ENCODE results near the gene RIPPLY2. TPM values are rescaled to one million over a fixed set of nuclear protein-coding genes. Genes with fewer than 3 reads are reported as not detected.
"Not testable (repeated sequence)": the region's sequence is repeated elsewhere in the genome, so short reads cannot be mapped to it uniquely, and the experiment has no call there.

RIPPLY2 gene
- total RNA-seq, 4 donors from 2014 or later, result not detected

GRCh38 chr6:83890520-83890919 lies 37.4 kb downstream of the RIPPLY2 start:
- no peak for DNase-seq (ENCODE audit: low spot score in 2 of 2)
- Histone ChIP-seq H3K36me3 (no peaks in the 10 kb centered on the region), H3K4me1 (no peaks in the 10 kb centered on the region), H3K4me3 (no peak overlapping the region), H3K9me3 (no peaks in the 10 kb centered on the region), H3K27ac (no peak overlapping the region), H3K27me3 (no peaks in the 10 kb centered on the region)
- no peak for TF ChIP-seq EP300 (IDR thresholded peaks at IDR 0.05)
- TF ChIP-seq POLR2A (IDR thresholded peaks at IDR 0.05), result no peak
- no peak for TF ChIP-seq CTCF (IDR thresholded peaks at IDR 0.05)
- no peak for TF ChIP-seq POLR2AphosphoS5 (IDR thresholded peaks at IDR 0.05)
- WGBS, result 96% methylated on average over 4 of the region's 4 CpGs

- Histone ChIP-seq H3K27ac (no peak overlapping the region), H3K4me1 (no peaks in the 10 kb centered on the region), H3K36me3 (no peaks in the 10 kb centered on the region), H3K4me3 (no peak overlapping the region), H3K9me3 (no peaks in the 10 kb centered on the region), H3K27me3 (no peaks in the 10 kb centered on the region)
- WGBS, result 90% methylated on average over 4 of the region's 4 CpGs
- no peak for TF ChIP-seq CTCF (IDR thresholded peaks at IDR 0.05)
- no peak for TF ChIP-seq POLR2AphosphoS5 (IDR thresholded peaks at IDR 0.05)
- TF ChIP-seq EP300 (IDR thresholded peaks at IDR 0.05), result no peak
- no peak for TF ChIP-seq POLR2A (IDR thresholded peaks at IDR 0.05)
- DNase-seq (ENCODE audit: low spot score in 2 of 2), result no peak
These were observed 38.4 kb downstream of the RIPPLY2 start for GRCh38 chr6:83891586-83891985.

- TF ChIP-seq CTCF (IDR thresholded peaks at IDR 0.05) (no peak), POLR2A (IDR thresholded peaks at IDR 0.05) (no peak), POLR2AphosphoS5 (IDR thresholded peaks at IDR 0.05) (no peak), EP300 (IDR thresholded peaks at IDR 0.05) (no peak)
- WGBS, result 100% methylated on average over 1 of the region's 1 CpG
- H3K9me3 ChIP-seq, result no peaks in the 10 kb centered on the region
- no peak for DNase-seq (ENCODE audit: low spot score in 2 of 2)
- H3K36me3 ChIP-seq, result no peaks in the 10 kb centered on the region
- no peaks in the 10 kb centered on the region for H3K27me3 ChIP-seq
- H3K4me3 ChIP-seq, result no peak overlapping the region
- H3K27ac ChIP-seq, result no peak overlapping the region
- no peaks in the 10 kb centered on the region for H3K4me1 ChIP-seq
These were observed 39.9 kb downstream of the RIPPLY2 start for GRCh38 chr6:83893024-83893423.

GRCh38 chr6:83897094-83897493 lies 43.9 kb downstream of the RIPPLY2 start:
- WGBS, result 100% methylated on average over 2 of the region's 2 CpGs
- H3K4me1 ChIP-seq, result not testable (repeated sequence)

GRCh38 chr6:83901624-83902023 lies 48.5 kb downstream of the RIPPLY2 start:
- 86% methylated on average over 1 of the region's 1 CpG for WGBS
- H3K36me3 ChIP-seq, result no peaks in the 10 kb centered on the region
- H3K9me3 ChIP-seq, result peaks cover 7% of the 10 kb centered on the region
- H3K4me3 ChIP-seq, result no peak overlapping the region
- no peak overlapping the region for H3K27ac ChIP-seq
- H3K4me1 ChIP-seq, result no peaks in the 10 kb centered on the region
- TF ChIP-seq EP300 (IDR thresholded peaks at IDR 0.05) (no peak), POLR2AphosphoS5 (IDR thresholded peaks at IDR 0.05) (no peak), POLR2A (IDR thresholded peaks at IDR 0.05) (no peak), CTCF (IDR thresholded peaks at IDR 0.05) (no peak)
- no peak for DNase-seq (ENCODE audit: low spot score in 2 of 2)
- H3K27me3 ChIP-seq, result no peaks in the 10 kb centered on the region

More at GRCh38 chr6:83897094-83897493, 43.9 kb downstream of the RIPPLY2 start:
- DNase-seq (ENCODE audit: low spot score in 2 of 2); H3K36me3 ChIP-seq; H3K27me3 ChIP-seq; H3K9me3 ChIP-seq; H3K4me3 ChIP-seq; H3K27ac ChIP-seq: not testable (repeated sequence)

- no peak overlapping the region for H3K27ac ChIP-seq
- H3K4me1 ChIP-seq, result no peaks in the 10 kb centered on the region
- no peaks in the 10 kb centered on the region for H3K36me3 ChIP-seq
- H3K4me3 ChIP-seq, result no peak overlapping the region
- WGBS, result 75% methylated on average over 4 of the region's 4 CpGs
- peaks cover 7% of the 10 kb centered on the region for H3K9me3 ChIP-seq
- no peak for TF ChIP-seq CTCF (IDR thresholded peaks at IDR 0.05)
- no peak for TF ChIP-seq POLR2AphosphoS5 (IDR thresholded peaks at IDR 0.05)
- no peak for TF ChIP-seq EP300 (IDR thresholded peaks at IDR 0.05)
- TF ChIP-seq POLR2A (IDR thresholded peaks at IDR 0.05), result no peak
- no peaks in the 10 kb centered on the region for H3K27me3 ChIP-seq
- no peak for DNase-seq (ENCODE audit: low spot score in 2 of 2)
These were observed 51.2 kb downstream of the RIPPLY2 start for GRCh38 chr6:83904395-83904794.
